DND-41 (cell line): Measurements from ENCODE around the gene RBM5.

Experiments used
- ATAC-seq: fragments of 200-7000 bp; cut with Tn5 transposase; 3 replicates; pipeline ENCODE4 v1.9.1; 2021; ENCODE audit warnings: low read depth; ENCODE audit not compliant: insufficient read depth
- DNase-seq: peaks from one replicate; pipeline ENCODE4 v3.0.0-alpha.2; 2020
- H2AFZ ChIP-seq: 2 replicates; pipeline ENCODE4 v1.6.0; 2012; ENCODE audit warnings: low read depth, low read length
- H3K27ac ChIP-seq: 2 replicates; pipeline ENCODE4 v1.5.1; 2012; ENCODE audit warnings: low read length, inconsistent platforms
- H3K27me3 ChIP-seq: fragments of 200-600 bp; sonication (generic); 2 replicates; pipeline ENCODE4 v1.6.0; 2012; ENCODE audit warnings: low read length, mild to moderate bottlenecking, inconsistent platforms; ENCODE audit not compliant: insufficient read depth, poor library complexity
- H3K36me3 ChIP-seq: 2 replicates; pipeline ENCODE4 v1.5.1; 2012; ENCODE audit warnings: low read length, inconsistent platforms; ENCODE audit not compliant: insufficient read depth
- H3K4me1 ChIP-seq: 2 replicates; pipeline ENCODE4 v1.5.1; 2012; ENCODE audit warnings: mild to moderate bottlenecking, low read length; ENCODE audit not compliant: insufficient read depth
- H3K4me2 ChIP-seq: 2 replicates; pipeline ENCODE4 v1.6.0; 2012; ENCODE audit warnings: mild to moderate bottlenecking, moderate library complexity, low read length, inconsistent platforms; ENCODE audit not compliant: insufficient read depth
- H3K4me3 ChIP-seq, 2 experiments: fragments of 200-600 bp in 1 of 2; shearing (Covaris generic) in 1 of 2; 2 replicates each; pipeline ENCODE4 v1.5.1; 2012 to 2016; ENCODE audit warnings: inconsistent platforms in 2 of 2, low read length in 2 of 2, mild to moderate bottlenecking in 2 of 2, low read depth in 1 of 2, moderate library complexity in 1 of 2
- H3K79me2 ChIP-seq: 2 replicates; pipeline ENCODE4 v1.6.0; 2012; ENCODE audit warnings: low read length, inconsistent platforms; ENCODE audit not compliant: insufficient read depth
- H3K9ac ChIP-seq: 2 replicates; pipeline ENCODE4 v1.6.0; 2012; ENCODE audit warnings: low read depth, mild to moderate bottlenecking, inconsistent platforms, low read length, moderate library complexity
- H3K9me3 ChIP-seq: 2 replicates; pipeline ENCODE4 v1.5.1; 2012; ENCODE audit warnings: low read length, moderate library complexity, mild to moderate bottlenecking, inconsistent platforms; ENCODE audit not compliant: insufficient read depth, severe bottlenecking
- H4K20me1 ChIP-seq: 2 replicates; pipeline ENCODE4 v1.6.0; 2012; ENCODE audit warnings: low read length; ENCODE audit not compliant: insufficient read depth
- EZH2 ChIP-seq: IDR thresholded peaks from 3 replicates; pipeline ENCODE4 v1.6.1; 2012; ENCODE audit warnings: borderline replicate concordance, low read depth, mild to moderate bottlenecking, moderate library complexity, low read length, inconsistent platforms; ENCODE audit not compliant: severe bottlenecking
- TF ChIP-seq, protein P1 (sequence below): IDR thresholded peaks from 2 replicates; pipeline ENCODE4 v1.5.1; 2012; ENCODE audit warnings: borderline replicate concordance, low read length, moderate library complexity, mild to moderate bottlenecking; ENCODE audit not compliant: poor library complexity, severe bottlenecking; ENCODE audit errors: extremely low read depth

The RBM5 gene

DNA sequence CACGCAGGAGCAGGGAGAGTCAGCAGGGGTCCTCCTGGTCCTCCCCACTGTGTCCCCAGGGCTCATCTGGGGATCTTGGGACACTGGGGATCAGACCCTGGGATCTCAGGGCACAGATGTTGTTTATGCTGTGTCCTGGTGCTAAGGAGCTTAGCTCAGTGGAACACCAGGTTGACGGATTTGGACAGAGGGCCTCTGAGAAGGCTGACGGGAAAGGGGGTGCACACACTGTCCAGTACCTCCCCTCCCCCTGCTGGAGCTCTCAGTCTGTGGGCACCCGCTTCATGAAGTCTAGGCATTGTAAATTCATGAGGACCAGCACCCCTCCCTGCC, 44.5 kb downstream of the RBM5 start:
- ATAC-seq = no peak
- Histone ChIP-seq H3K36me3 (no peaks in the 10 kb centered on the region), H3K27ac (no peak overlapping the region), H3K4me1 (peaks cover 3% of the 10 kb centered on the region), H4K20me1 (peaks cover 4% of the 10 kb centered on the region), H3K4me3 (no peak overlapping the region), H3K4me2 (no peak overlapping the region), H3K9ac (no peak overlapping the region), H3K79me2 (no peaks in the 10 kb centered on the region), H2AFZ (no peak overlapping the region), H3K27me3 (no peaks in the 10 kb centered on the region), H3K9me3 (no peaks in the 10 kb centered on the region)
- TF ChIP-seq EZH2 = no peak
- TF ChIP-seq, protein P1, sequence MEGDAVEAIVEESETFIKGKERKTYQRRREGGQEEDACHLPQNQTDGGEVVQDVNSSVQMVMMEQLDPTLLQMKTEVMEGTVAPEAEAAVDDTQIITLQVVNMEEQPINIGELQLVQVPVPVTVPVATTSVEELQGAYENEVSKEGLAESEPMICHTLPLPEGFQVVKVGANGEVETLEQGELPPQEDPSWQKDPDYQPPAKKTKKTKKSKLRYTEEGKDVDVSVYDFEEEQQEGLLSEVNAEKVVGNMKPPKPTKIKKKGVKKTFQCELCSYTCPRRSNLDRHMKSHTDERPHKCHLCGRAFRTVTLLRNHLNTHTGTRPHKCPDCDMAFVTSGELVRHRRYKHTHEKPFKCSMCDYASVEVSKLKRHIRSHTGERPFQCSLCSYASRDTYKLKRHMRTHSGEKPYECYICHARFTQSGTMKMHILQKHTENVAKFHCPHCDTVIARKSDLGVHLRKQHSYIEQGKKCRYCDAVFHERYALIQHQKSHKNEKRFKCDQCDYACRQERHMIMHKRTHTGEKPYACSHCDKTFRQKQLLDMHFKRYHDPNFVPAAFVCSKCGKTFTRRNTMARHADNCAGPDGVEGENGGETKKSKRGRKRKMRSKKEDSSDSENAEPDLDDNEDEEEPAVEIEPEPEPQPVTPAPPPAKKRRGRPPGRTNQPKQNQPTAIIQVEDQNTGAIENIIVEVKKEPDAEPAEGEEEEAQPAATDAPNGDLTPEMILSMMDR = no peak
- DNase-seq = no peak

DNA sequence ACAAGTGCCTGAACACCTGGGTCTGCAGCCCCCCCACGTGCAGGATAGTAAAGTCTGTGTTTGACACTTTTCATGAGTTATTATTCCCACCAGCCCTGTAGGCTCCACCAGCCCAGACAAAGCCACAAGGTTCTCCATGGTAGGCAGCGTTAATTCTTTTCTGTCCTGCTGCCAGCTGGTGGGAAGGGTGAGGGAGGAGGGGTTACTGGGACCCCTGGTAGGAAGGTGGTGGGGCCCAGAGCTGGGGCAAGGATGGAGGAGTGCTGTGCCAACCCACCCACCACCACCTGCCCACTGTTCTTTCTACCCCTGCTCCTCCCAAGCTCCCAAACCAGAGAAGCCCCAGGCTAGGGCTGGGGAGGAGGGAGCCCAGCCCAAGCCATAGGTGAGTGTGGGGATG, 45.6 kb downstream of the RBM5 start:
- no peak for ATAC-seq

DNA sequence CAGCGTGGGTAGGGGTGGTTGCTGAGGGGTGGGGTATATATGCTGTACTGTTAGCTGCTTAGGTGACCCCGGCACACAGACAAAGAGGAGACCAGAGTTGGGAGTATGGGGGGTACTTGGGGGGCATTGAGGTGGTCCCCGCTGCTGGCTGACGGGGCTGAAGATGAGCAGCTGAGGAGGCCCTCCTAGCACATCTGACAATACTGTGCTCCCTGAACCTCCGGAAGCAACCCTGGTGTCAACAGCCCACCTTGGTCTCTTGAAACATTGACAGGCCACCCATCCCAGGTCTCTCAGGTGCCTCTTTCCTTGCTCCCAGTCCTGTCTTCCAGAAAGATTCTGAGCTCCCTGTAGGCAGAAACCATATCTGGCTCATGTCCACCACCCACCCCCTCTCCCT, 47.2 kb downstream of the RBM5 start:
- H3K4me1 ChIP-seq = peaks cover 14% of the 10 kb centered on the region
- H3K27me3 ChIP-seq = no peaks in the 10 kb centered on the region
- DNase-seq (no peak), ATAC-seq (no peak)
- H4K20me1 ChIP-seq = peaks cover 7% of the 10 kb centered on the region
- no peak for TF ChIP-seq EZH2
- TF ChIP-seq, protein P1 = no peak
- H3K4me2 ChIP-seq = no peak overlapping the region
- no peaks in the 10 kb centered on the region for H3K79me2 ChIP-seq
- H2AFZ ChIP-seq = no peak overlapping the region
- no peaks in the 10 kb centered on the region for H3K36me3 ChIP-seq
- no peak overlapping the region for H3K27ac ChIP-seq
- no peak overlapping the region for H3K4me3 ChIP-seq
- H3K9me3 ChIP-seq = no peaks in the 10 kb centered on the region
- no peak overlapping the region for H3K9ac ChIP-seq

More for the DNA sequence above, 45.6 kb downstream of the RBM5 start:
- no peak overlapping the region for H3K4me3 ChIP-seq
- no peak overlapping the region for H3K4me2 ChIP-seq
- no peak overlapping the region for H3K9ac ChIP-seq
- TF ChIP-seq EZH2 = no peak
- TF ChIP-seq, protein P1 = no peak
- DNase-seq = no peak
- no peaks in the 10 kb centered on the region for H3K9me3 ChIP-seq
- H3K36me3 ChIP-seq = no peaks in the 10 kb centered on the region
- H3K27ac ChIP-seq = no peak overlapping the region
- H3K4me1 ChIP-seq = peaks cover 14% of the 10 kb centered on the region
- peaks cover 7% of the 10 kb centered on the region for H4K20me1 ChIP-seq
- H2AFZ ChIP-seq = no peak overlapping the region
- H3K79me2 ChIP-seq = no peaks in the 10 kb centered on the region
- no peaks in the 10 kb centered on the region for H3K27me3 ChIP-seq

DNA sequence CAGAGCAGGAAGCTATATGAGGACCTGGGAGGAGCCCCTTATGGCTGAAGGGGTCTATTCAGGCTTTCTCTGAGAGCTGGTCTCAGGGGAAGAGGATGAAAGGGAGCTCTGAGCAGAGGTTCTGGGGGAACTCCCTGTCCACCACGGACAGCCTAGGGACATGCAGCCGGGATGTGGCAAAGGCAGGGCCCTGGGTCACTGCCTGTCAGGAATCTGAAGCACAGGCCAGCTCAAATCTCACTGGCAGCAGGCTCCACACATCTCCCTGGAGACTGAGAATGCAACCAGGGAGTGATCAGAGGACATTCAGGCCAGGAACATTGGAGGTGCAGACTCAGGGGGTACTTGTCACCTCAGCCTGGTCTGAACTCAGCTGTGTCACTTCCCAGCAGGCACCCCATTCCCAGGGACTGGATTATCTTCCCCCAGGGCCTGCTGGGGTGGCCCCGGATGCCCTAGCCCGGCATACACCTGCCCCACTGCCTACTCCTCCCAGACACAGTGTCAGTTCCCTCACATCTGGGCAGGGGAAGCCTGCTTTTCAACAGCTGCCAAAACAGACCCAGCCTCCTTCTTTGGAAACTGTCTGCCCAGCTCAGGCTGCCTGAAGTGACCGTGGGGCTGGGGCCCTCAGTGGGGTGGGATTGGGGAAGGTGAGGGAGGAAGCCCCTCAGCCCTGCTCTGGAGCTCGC, 48.1 kb downstream of the RBM5 start:
- H3K36me3 ChIP-seq = no peaks in the 10 kb centered on the region
- ATAC-seq (no peak), DNase-seq (no peak)
- H2AFZ ChIP-seq = no peak overlapping the region
- TF ChIP-seq EZH2 = no peak
- TF ChIP-seq, protein P1 = no peak
- H3K27ac ChIP-seq = no peak overlapping the region
- peaks cover 14% of the 10 kb centered on the region for H3K4me1 ChIP-seq
- H3K79me2 ChIP-seq = no peaks in the 10 kb centered on the region
- no peak overlapping the region for H3K4me2 ChIP-seq
- H3K27me3 ChIP-seq = no peaks in the 10 kb centered on the region
- H3K9ac ChIP-seq = no peak overlapping the region
- H3K9me3 ChIP-seq = no peaks in the 10 kb centered on the region
- H3K4me3 ChIP-seq = no peak overlapping the region
- H4K20me1 ChIP-seq = peaks cover 7% of the 10 kb centered on the region
